ENCODE results near the gene IFNL2.
"Not testable (repeated sequence)": the region's sequence is repeated elsewhere in the genome, so short reads cannot be mapped to it uniquely, and the experiment has no call there.

IFNL2 gene

GRCh38 chr19:39237200-39238184, 30.7 kb upstream of the IFNL2 start:
- TF ChIP-seq, protein P1, sequence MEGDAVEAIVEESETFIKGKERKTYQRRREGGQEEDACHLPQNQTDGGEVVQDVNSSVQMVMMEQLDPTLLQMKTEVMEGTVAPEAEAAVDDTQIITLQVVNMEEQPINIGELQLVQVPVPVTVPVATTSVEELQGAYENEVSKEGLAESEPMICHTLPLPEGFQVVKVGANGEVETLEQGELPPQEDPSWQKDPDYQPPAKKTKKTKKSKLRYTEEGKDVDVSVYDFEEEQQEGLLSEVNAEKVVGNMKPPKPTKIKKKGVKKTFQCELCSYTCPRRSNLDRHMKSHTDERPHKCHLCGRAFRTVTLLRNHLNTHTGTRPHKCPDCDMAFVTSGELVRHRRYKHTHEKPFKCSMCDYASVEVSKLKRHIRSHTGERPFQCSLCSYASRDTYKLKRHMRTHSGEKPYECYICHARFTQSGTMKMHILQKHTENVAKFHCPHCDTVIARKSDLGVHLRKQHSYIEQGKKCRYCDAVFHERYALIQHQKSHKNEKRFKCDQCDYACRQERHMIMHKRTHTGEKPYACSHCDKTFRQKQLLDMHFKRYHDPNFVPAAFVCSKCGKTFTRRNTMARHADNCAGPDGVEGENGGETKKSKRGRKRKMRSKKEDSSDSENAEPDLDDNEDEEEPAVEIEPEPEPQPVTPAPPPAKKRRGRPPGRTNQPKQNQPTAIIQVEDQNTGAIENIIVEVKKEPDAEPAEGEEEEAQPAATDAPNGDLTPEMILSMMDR (IDR thresholded peaks at IDR 0.05; ENCODE audit: low read depth, low read length, missing control alignments), result no peak
- H3K4me3 ChIP-seq (ENCODE audit: low read depth, low read length), result no peak overlapping the region; the same call in 1 of the 2 replicates
- peak; percentile 45 for DNase-seq (ENCODE audit: low read depth)

DNA sequence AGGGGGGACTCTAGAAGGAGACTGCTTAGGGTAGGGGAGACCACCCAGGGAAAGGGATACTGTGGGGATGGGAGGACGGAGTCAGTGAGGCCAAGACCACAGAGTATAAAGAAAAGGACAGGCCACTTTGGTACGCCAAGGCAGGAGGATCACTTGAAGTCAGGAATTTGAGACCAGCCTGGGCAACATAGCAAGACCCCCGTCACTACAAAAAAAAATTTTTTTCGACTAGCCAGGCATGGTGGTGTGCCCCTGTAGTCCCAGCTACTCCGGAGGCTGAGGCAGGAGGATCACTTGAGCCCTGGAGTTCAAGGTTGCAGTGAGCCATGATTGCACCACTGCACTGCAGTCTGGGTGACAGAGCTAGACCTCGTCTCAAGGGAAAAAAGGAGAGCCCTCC, 30.0 kb upstream of the IFNL2 start:
- TF ChIP-seq, protein P1 (IDR thresholded peaks at IDR 0.05; ENCODE audit: low read depth, low read length, missing control alignments), result no peak
- no peak for DNase-seq (ENCODE audit: low read depth)
- H3K4me3 ChIP-seq (ENCODE audit: low read depth, low read length), result no peak overlapping the region

DNA sequence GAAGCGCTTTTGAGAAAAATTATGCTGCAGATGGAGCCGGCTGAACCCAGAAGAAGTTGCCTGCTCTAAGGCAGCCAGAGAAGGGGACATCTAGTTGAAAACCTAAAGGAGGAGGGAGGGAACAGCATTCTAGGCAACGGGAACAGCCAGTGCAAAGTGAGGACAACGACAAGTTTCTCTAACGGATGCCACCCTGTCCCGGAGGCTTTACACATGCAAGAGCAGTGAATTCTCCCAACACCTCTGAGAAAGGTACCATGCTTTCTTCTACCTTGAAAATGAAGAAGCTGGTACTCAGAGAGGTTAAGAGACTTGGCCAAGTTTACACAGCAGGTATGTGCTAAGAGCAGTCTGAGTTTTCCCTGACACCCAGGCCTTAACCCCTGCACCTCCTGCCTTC, 29.3 kb upstream of the IFNL2 start:
- no peak overlapping the region for H3K4me3 ChIP-seq (ENCODE audit: low read depth, low read length)
- DNase-seq (ENCODE audit: low read depth), result no peak
- TF ChIP-seq, protein P1 (IDR thresholded peaks at IDR 0.05; ENCODE audit: low read depth, low read length, missing control alignments), result no peak

- DNase-seq (ENCODE audit: low read depth), result no peak
- TF ChIP-seq, protein P1 (IDR thresholded peaks at IDR 0.05; ENCODE audit: low read depth, low read length, missing control alignments), result no peak
- H3K4me3 ChIP-seq (ENCODE audit: low read depth, low read length), result no peak overlapping the region
Measured at GRCh38 chr19:39240421-39240820, 27.8 kb upstream of the IFNL2 start.

- not testable (repeated sequence) for DNase-seq (ENCODE audit: low read depth); H3K4me3 ChIP-seq (ENCODE audit: low read depth, low read length)
Measured at GRCh38 chr19:39243741-39244140, 24.5 kb upstream of the IFNL2 start.

DNA sequence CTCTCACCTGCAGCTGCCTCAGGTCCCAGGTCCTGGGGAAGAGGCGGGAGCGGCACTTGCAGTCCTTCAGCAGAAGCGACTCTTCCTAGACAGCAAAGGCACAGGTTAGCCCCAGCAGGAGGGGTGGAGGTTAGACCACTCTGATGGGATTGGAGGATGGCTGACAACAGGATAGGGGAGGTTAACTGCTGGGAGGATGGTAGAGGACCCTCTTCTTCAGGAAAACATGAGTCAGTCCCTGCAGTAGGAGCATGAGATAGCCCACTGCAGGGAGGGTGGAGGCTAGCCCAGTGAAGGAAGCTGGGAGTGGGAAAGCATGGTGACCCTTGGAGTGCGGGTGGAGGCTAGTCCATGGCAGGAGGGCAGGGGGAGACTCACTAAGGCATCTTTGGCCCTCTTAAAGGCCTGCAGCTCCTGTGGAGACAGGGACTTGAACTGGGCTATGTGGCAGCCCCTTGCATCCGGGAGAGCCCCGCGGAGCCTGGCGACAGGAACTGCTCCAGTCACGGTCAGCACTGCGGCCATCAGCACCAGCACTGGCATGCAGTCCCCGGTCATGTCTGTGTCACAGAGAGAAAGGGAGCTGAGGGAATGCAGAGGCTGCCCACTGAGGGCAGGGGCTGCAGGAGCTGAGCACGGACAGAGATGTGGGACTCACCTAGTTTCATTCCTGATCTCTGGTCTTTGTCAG, 23.6 kb upstream of the IFNL2 start, which contains the start of gene IFNL3:
TSS of gene IFNL3 (minus strand) at position 597 of the 691 bp plus-strand sequence. CDS start at position 558, 39 bp downstream.
- not testable (repeated sequence) for H3K4me3 ChIP-seq (ENCODE audit: low read depth, low read length); DNase-seq (ENCODE audit: low read depth)

- not testable (repeated sequence) for H3K4me3 ChIP-seq (ENCODE audit: low read depth, low read length); DNase-seq (ENCODE audit: low read depth)
Measured at GRCh38 chr19:39245166-39245565, 23.0 kb upstream of the IFNL2 start.

GRCh38 chr19:39246951-39247669, 21.1 kb upstream of the IFNL2 start:
- H3K4me3 ChIP-seq (ENCODE audit: low read depth, low read length), result no peak overlapping the region
- no peak for DNase-seq (ENCODE audit: low read depth)

More at GRCh38 chr19:39246951-39247669, 21.1 kb upstream of the IFNL2 start:
- TF ChIP-seq, protein P1 (IDR thresholded peaks at IDR 0.05; ENCODE audit: low read depth, low read length, missing control alignments), result no peak
